Measurements from ENCODE around the gene WARS2. TPM values are rescaled to one million over a fixed set of nuclear protein-coding genes. Genes with fewer than 3 reads are reported as not detected.

Gene WARS2
- total RNA-seq, 2 experiments from 2014 or later, result 7.0 to 11.0 TPM

GRCh38 chr1:119163396-119163795, 22.9 kb upstream of the WARS2 start:
- Histone ChIP-seq H3K4me1 (ENCODE audit: insufficient read depth, low read length, poor library complexity, severe bottlenecking) (no peaks in the 10 kb centered on the region), H4K20me1 (ENCODE audit: insufficient read depth, low read length) (no peaks in the 10 kb centered on the region), H3K9me3 (ENCODE audit: low read length) (no peaks in the 10 kb centered on the region), H3K4me3 (ENCODE audit: low read depth, low read length, poor library complexity, severe bottlenecking) (no peak overlapping the region), H3K27ac (ENCODE audit: low read depth, low read length, poor library complexity, severe bottlenecking) (no peak overlapping the region), H3K36me3 (ENCODE audit: insufficient read depth, low read length) (peaks cover 21% of the 10 kb centered on the region), H2AFZ (ENCODE audit: low read length) (no peak overlapping the region), H3K4me2 (ENCODE audit: low read length) (no peak overlapping the region), H3K79me2 (ENCODE audit: insufficient read depth, low read depth, low read length) (no peaks in the 10 kb centered on the region), H3K9me2 (ENCODE audit: insufficient read depth, low read length) (no peaks in the 10 kb centered on the region)
- TF ChIP-seq, protein P1, sequence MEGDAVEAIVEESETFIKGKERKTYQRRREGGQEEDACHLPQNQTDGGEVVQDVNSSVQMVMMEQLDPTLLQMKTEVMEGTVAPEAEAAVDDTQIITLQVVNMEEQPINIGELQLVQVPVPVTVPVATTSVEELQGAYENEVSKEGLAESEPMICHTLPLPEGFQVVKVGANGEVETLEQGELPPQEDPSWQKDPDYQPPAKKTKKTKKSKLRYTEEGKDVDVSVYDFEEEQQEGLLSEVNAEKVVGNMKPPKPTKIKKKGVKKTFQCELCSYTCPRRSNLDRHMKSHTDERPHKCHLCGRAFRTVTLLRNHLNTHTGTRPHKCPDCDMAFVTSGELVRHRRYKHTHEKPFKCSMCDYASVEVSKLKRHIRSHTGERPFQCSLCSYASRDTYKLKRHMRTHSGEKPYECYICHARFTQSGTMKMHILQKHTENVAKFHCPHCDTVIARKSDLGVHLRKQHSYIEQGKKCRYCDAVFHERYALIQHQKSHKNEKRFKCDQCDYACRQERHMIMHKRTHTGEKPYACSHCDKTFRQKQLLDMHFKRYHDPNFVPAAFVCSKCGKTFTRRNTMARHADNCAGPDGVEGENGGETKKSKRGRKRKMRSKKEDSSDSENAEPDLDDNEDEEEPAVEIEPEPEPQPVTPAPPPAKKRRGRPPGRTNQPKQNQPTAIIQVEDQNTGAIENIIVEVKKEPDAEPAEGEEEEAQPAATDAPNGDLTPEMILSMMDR (conservative IDR thresholded peaks at IDR 0.05; ENCODE audit: low read length), result no peak
- TF ChIP-seq EZH2phosphoT487 (IDR thresholded peaks at IDR 0.05; ENCODE audit: borderline replicate concordance, low read depth, low read length), result no peak
- DNase-seq (ENCODE audit: low spot score), result no peak
- CTCF ChIA-PET (ENCODE audit: unreplicated experiment), result no interaction called here
- no TSS peak for BruUV-seq (replicated peaks)
- POLR2A ChIA-PET, result no interaction called here
- intact Hi-C loops (cut with micrococcal nuclease; ENCODE audit: unreplicated experiment), result no loop called here

DNA sequence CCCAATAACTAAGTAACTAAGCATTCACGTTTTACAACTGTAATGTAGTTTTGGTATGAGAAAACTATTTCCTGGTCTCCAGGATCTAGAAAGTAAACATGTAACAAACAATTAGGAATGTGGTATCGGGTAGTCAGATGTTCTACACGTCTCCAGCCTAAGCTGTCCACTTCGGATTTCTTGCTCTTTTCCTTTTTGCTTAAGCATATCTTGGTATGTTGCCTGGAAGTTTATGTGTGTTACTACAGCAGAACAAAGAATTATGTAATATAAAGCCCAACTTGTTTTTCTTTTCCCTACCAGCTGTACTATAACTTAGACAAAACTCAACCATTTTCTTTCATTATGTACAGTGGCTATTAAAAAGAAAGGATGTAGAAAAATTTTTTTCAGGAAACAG, 20.4 kb upstream of the WARS2 start:
- no peaks in the 10 kb centered on the region for H3K4me1 ChIP-seq (ENCODE audit: insufficient read depth, low read length, poor library complexity, severe bottlenecking)
- BruUV-seq (replicated peaks), result no TSS peak
- H3K9me2 ChIP-seq (ENCODE audit: insufficient read depth, low read length), result no peaks in the 10 kb centered on the region
- H3K36me3 ChIP-seq (ENCODE audit: insufficient read depth, low read length), result peaks cover 33% of the 10 kb centered on the region
- no peaks in the 10 kb centered on the region for H4K20me1 ChIP-seq (ENCODE audit: insufficient read depth, low read length)
- H2AFZ ChIP-seq (ENCODE audit: low read length), result no peak overlapping the region
- no peak overlapping the region for H3K4me3 ChIP-seq (ENCODE audit: low read depth, low read length, poor library complexity, severe bottlenecking)
- ChIA-PET CTCF (ENCODE audit: unreplicated experiment) (no interaction called here), POLR2A (no interaction called here)
- H3K9me3 ChIP-seq (ENCODE audit: low read length), result no peaks in the 10 kb centered on the region
- DNase-seq (ENCODE audit: low spot score), result no peak
- TF ChIP-seq EZH2phosphoT487 (IDR thresholded peaks at IDR 0.05; ENCODE audit: borderline replicate concordance, low read depth, low read length), result no peak
- TF ChIP-seq, protein P1 (conservative IDR thresholded peaks at IDR 0.05; ENCODE audit: low read length), result no peak
- intact Hi-C loops (cut with micrococcal nuclease; ENCODE audit: unreplicated experiment), result no loop called here
- no peak overlapping the region for H3K27ac ChIP-seq (ENCODE audit: low read depth, low read length, poor library complexity, severe bottlenecking)
- H3K79me2 ChIP-seq (ENCODE audit: insufficient read depth, low read depth, low read length), result no peaks in the 10 kb centered on the region
- H3K4me2 ChIP-seq (ENCODE audit: low read length), result no peak overlapping the region

DNA sequence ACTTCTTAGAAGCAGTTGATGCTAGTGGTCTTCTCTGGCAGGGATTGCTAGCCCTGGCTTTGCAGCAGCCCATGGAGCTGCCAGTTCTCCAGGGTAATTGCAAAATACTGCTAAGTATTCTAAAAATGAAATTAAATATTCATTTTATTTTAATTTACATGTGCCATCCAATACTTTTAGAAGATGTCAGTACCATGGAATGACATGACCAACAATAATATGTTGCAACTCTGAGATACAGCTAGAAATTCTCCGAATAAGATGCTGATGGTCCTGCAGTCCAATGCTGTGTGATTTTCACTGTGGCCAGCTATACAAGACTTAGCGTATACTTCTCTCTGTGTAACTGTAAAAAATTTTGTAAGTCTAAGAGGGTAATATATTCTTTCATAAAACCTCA, 20.0 kb upstream of the WARS2 start:
- BruUV-seq (replicated peaks), result no TSS peak
- CTCF ChIA-PET (ENCODE audit: unreplicated experiment), result no interaction called here

More for the DNA sequence above, 20.0 kb upstream of the WARS2 start:
- Histone ChIP-seq H2AFZ (ENCODE audit: low read length) (no peak overlapping the region), H3K9me3 (ENCODE audit: low read length) (no peaks in the 10 kb centered on the region), H3K79me2 (ENCODE audit: insufficient read depth, low read depth, low read length) (no peaks in the 10 kb centered on the region), H3K4me3 (ENCODE audit: low read depth, low read length, poor library complexity, severe bottlenecking) (no peak overlapping the region), H3K36me3 (ENCODE audit: insufficient read depth, low read length) (peaks cover 33% of the 10 kb centered on the region), H3K4me2 (ENCODE audit: low read length) (no peak overlapping the region), H3K4me1 (ENCODE audit: insufficient read depth, low read length, poor library complexity, severe bottlenecking) (no peaks in the 10 kb centered on the region), H3K27ac (ENCODE audit: low read depth, low read length, poor library complexity, severe bottlenecking) (no peak overlapping the region), H3K9me2 (ENCODE audit: insufficient read depth, low read length) (no peaks in the 10 kb centered on the region), H4K20me1 (ENCODE audit: insufficient read depth, low read length) (no peaks in the 10 kb centered on the region)
- DNase-seq (ENCODE audit: low spot score), result no peak
- no peak for TF ChIP-seq EZH2phosphoT487 (IDR thresholded peaks at IDR 0.05; ENCODE audit: borderline replicate concordance, low read depth, low read length)
- TF ChIP-seq, protein P1 (conservative IDR thresholded peaks at IDR 0.05; ENCODE audit: low read length), result no peak
- intact Hi-C loops (cut with micrococcal nuclease; ENCODE audit: unreplicated experiment), result no loop called here
- POLR2A ChIA-PET, result no interaction called here
